Activated T-helper 17 cell treated with anti-CD3 and anti-CD28 coated beads, Interleukin-2, amount 50 U/mL, for 72 hours (primary cell): ENCODE measurements around the gene ERBB3. TPM values are rescaled to one million over a fixed set of nuclear protein-coding genes. Genes with fewer than 3 reads are reported as not detected.
A peak's percentile ranks its signal among the peaks of the same experiment; 100 is the strongest.
"Not testable (repeated sequence)": the region's sequence is repeated elsewhere in the genome, so short reads cannot be mapped to it uniquely, and the experiment has no call there.

Source experiments
- ATAC-seq: fragments of 150-1000 bp; cut with Tn5 transposase; replicated peaks from 2 replicates; pipeline ENCODE4 v1.10.0; 2021; ENCODE audit warnings: mild to moderate bottlenecking, moderate library complexity
- H3K27ac Mint-ChIP-seq: one replicate; pipeline ENCODE4 v1.8.0; 2022; ENCODE audit warnings: mixed read lengths
- H3K27me3 Mint-ChIP-seq: one replicate; pipeline ENCODE4 v1.8.0; 2022; ENCODE audit warnings: mixed read lengths
- H3K36me3 Mint-ChIP-seq: one replicate; pipeline ENCODE4 v1.8.0; 2022; ENCODE audit warnings: low read depth, mild to moderate bottlenecking, mixed read lengths
- H3K4me1 Mint-ChIP-seq: one replicate; pipeline ENCODE4 v1.8.0; 2022; ENCODE audit warnings: mixed read lengths
- H3K4me3 Mint-ChIP-seq: one replicate; pipeline ENCODE4 v1.8.0; 2022; ENCODE audit warnings: mild to moderate bottlenecking, mixed read lengths
- H3K9me3 Mint-ChIP-seq: one replicate; pipeline ENCODE4 v1.8.0; 2022; ENCODE audit warnings: mixed read lengths
- total RNA-seq, 2 donors: library from RNA; stranded (reverse); gene quantifications; one replicate each; pipeline ENCODE4 v1.2.3, GENCODE V29; 2022

ERBB3 gene
- total RNA-seq, 2 donors from 2014 or later: 0.56 to 0.64 TPM

GRCh38 chr12:56116267-56117081 lies 36.5 kb downstream of the ERBB3 start, which contains the start of gene RPL41:
Gene RPL41 (plus strand): TSS chr12:56116633.
- Mint-ChIP-seq H3K4me1 (peaks cover 16% of the 10 kb centered on the region), H3K27me3 (no peaks in the 10 kb centered on the region), H3K27ac (peak within 1 kb of the TSS; percentile 100), H3K36me3 (peaks cover 84% of the 10 kb centered on the region), H3K4me3 (peak within 1 kb of the TSS; percentile 97), H3K9me3 (no peaks in the 10 kb centered on the region)
- peak; percentile 57 for ATAC-seq

GRCh38 chr12:56117082-56117706 lies 37.2 kb downstream of the ERBB3 start:
- peaks cover 84% of the 10 kb centered on the region for H3K36me3 Mint-ChIP-seq
- H3K4me1 Mint-ChIP-seq: peaks cover 16% of the 10 kb centered on the region
- H3K27me3 Mint-ChIP-seq, ATAC-seq, H3K9me3 Mint-ChIP-seq: not testable (repeated sequence)
- H3K4me3 Mint-ChIP-seq: peak overlapping the region; percentile 97
- H3K27ac Mint-ChIP-seq: peak overlapping the region; percentile 100

GRCh38 chr12:56117778-56118687 lies 38.1 kb downstream of the ERBB3 start, which contains the start of gene ZC3H10:
Gene ZC3H10 (plus strand): TSS chr12:56118266. CDS start chr12:56120563, 2,297 bp downstream.
- Mint-ChIP-seq H3K27me3 (no peaks in the 10 kb centered on the region), H3K9me3 (no peaks in the 10 kb centered on the region), H3K4me1 (peaks cover 16% of the 10 kb centered on the region), H3K36me3 (peaks cover 77% of the 10 kb centered on the region), H3K27ac (peak within 1 kb of the TSS; percentile 100), H3K4me3 (peak within 1 kb of the TSS; percentile 97)
- peak; percentile 89 for ATAC-seq

- Mint-ChIP-seq H3K9me3 (no peaks in the 10 kb centered on the region), H3K36me3 (peaks cover 72% of the 10 kb centered on the region), H3K4me1 (peaks cover 19% of the 10 kb centered on the region), H3K27ac (peak overlapping the region; percentile 100), H3K4me3 (peak overlapping the region; percentile 97), H3K27me3 (no peaks in the 10 kb centered on the region)
- peak; percentile 1 for ATAC-seq
Observed at GRCh38 chr12:56118688-56119357, 38.9 kb downstream of the ERBB3 start.

- no peaks in the 10 kb centered on the region for H3K9me3 Mint-ChIP-seq
- peaks cover 24% of the 10 kb centered on the region for H3K4me1 Mint-ChIP-seq
- no peak for ATAC-seq
- H3K27ac Mint-ChIP-seq: peak overlapping the region; percentile 100
- H3K4me3 Mint-ChIP-seq: peak overlapping the region; percentile 97
- H3K36me3 Mint-ChIP-seq: peaks cover 72% of the 10 kb centered on the region
- no peaks in the 10 kb centered on the region for H3K27me3 Mint-ChIP-seq
Observed at GRCh38 chr12:56119361-56119796, 39.4 kb downstream of the ERBB3 start.

GRCh38 chr12:56120158-56120846 lies 40.3 kb downstream of the ERBB3 start:
- no peak for ATAC-seq
- H3K36me3 Mint-ChIP-seq: peaks cover 73% of the 10 kb centered on the region

GRCh38 chr12:56121204-56121870 lies 41.4 kb downstream of the ERBB3 start:
- H3K4me3 Mint-ChIP-seq: no peak overlapping the region
- H3K4me1 Mint-ChIP-seq: peaks cover 29% of the 10 kb centered on the region
- no peak for ATAC-seq
- H3K9me3 Mint-ChIP-seq: no peaks in the 10 kb centered on the region
- H3K27ac Mint-ChIP-seq: peak overlapping the region; percentile 50
- H3K27me3 Mint-ChIP-seq: no peaks in the 10 kb centered on the region
- peaks cover 70% of the 10 kb centered on the region for H3K36me3 Mint-ChIP-seq

More at GRCh38 chr12:56120158-56120846, 40.3 kb downstream of the ERBB3 start:
- Mint-ChIP-seq H3K27ac (peak overlapping the region; percentile 100), H3K4me1 (peaks cover 24% of the 10 kb centered on the region), H3K9me3 (no peaks in the 10 kb centered on the region), H3K4me3 (peak overlapping the region; percentile 97), H3K27me3 (no peaks in the 10 kb centered on the region)

GRCh38 chr12:56122637-56123036 lies 42.7 kb downstream of the ERBB3 start:
- Mint-ChIP-seq H3K4me1 (peaks cover 38% of the 10 kb centered on the region), H3K27ac (peak overlapping the region; percentile 50), H3K36me3 (peaks cover 58% of the 10 kb centered on the region), H3K9me3 (no peaks in the 10 kb centered on the region), H3K27me3 (no peaks in the 10 kb centered on the region), H3K4me3 (no peak overlapping the region)
- no peak for ATAC-seq

- Mint-ChIP-seq H3K4me3 (peak overlapping the region; percentile 28), H3K36me3 (peaks cover 60% of the 10 kb centered on the region), H3K27me3 (no peaks in the 10 kb centered on the region), H3K4me1 (peaks cover 34% of the 10 kb centered on the region), H3K9me3 (no peaks in the 10 kb centered on the region), H3K27ac (peak overlapping the region; percentile 71)
- no peak for ATAC-seq
Observed at GRCh38 chr12:56124133-56124532, 44.2 kb downstream of the ERBB3 start.

GRCh38 chr12:56126732-56127239 lies 46.8 kb downstream of the ERBB3 start:
- H3K27me3 Mint-ChIP-seq: no peaks in the 10 kb centered on the region
- H3K27ac Mint-ChIP-seq: peak overlapping the region; percentile 83
- peak overlapping the region; percentile 98 for H3K4me3 Mint-ChIP-seq
- H3K4me1 Mint-ChIP-seq: peaks cover 42% of the 10 kb centered on the region
- no peaks in the 10 kb centered on the region for H3K9me3 Mint-ChIP-seq
- ATAC-seq: no peak
- H3K36me3 Mint-ChIP-seq: peaks cover 62% of the 10 kb centered on the region

- Mint-ChIP-seq H3K4me1 (peaks cover 49% of the 10 kb centered on the region), H3K36me3 (peaks cover 65% of the 10 kb centered on the region), H3K27ac (peak overlapping the region; percentile 83), H3K9me3 (no peaks in the 10 kb centered on the region), H3K4me3 (peak overlapping the region; percentile 98), H3K27me3 (no peaks in the 10 kb centered on the region)
- ATAC-seq: no peak
Observed at GRCh38 chr12:56127485-56127887, 47.5 kb downstream of the ERBB3 start.

GRCh38 chr12:56127888-56128669 lies 48.1 kb downstream of the ERBB3 start, which contains the start of gene ESYT1:
Gene ESYT1 (plus strand): TSS chr12:56128267. CDS start chr12:56128320, 53 bp downstream.
- peaks cover 71% of the 10 kb centered on the region for H3K36me3 Mint-ChIP-seq
- H3K27ac Mint-ChIP-seq: peak within 1 kb of the TSS; percentile 83
- ATAC-seq: peak; percentile 95
- H3K4me3 Mint-ChIP-seq: peak within 1 kb of the TSS; percentile 98
- peaks cover 50% of the 10 kb centered on the region for H3K4me1 Mint-ChIP-seq
- no peaks in the 10 kb centered on the region for H3K27me3 Mint-ChIP-seq
- no peaks in the 10 kb centered on the region for H3K9me3 Mint-ChIP-seq
